D341Med (cell line): ENCODE results near the gene FOXI1.
"Not testable (repeated sequence)": the region's sequence is repeated elsewhere in the genome, so short reads cannot be mapped to it uniquely, and the experiment has no call there.

Experiments used
- DNase-seq: peaks from one replicate; pipeline ENCODE4 v3.0.0; 2012; ENCODE audit warnings: low spot score

The FOXI1 gene

GRCh38 chr5:170126061-170126460 is 20.4 kb downstream of the FOXI1 start:
- DNase-seq: no peak

- DNase-seq: no peak
These were observed 20.9 kb downstream of the FOXI1 start for GRCh38 chr5:170126626-170127025.

- no peak for DNase-seq
These were observed 25.5 kb downstream of the FOXI1 start for GRCh38 chr5:170131235-170131634.

DNA sequence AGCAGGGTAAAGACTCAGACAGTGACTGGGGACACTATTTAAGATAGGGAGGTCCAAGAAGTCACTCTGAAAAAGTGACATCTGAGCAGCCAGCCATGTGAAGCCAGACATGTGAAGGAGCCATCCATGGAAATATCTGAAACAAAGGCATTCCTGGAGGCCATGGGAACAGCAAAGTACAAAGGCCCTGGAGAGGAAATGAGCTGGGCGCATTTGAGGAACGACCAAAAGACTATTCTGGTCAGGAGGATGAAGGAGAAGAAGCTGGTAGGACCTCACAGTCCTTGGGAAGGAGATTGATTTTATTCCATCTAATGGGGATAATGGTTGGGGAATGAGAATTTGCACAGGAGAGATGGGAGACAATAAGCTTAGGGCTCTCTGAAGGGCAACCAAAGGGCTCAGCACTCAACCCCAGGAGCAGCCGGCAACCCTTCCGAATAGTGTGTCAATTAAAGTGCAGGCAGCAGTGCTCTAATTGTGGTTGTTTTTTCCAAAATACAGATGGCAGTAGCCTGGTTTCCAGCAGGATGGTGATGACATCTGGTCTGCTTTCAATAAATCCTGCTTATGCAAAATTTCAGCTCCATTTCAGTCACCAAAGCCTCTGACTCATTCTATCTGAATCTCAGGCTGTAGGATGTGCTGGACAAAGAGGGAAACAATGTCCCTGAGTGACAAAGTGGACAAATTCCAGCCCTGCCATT is 26.7 kb downstream of the FOXI1 start:
- no peak for DNase-seq

- DNase-seq: no peak
These were observed 27.3 kb downstream of the FOXI1 start for GRCh38 chr5:170132976-170133448.

GRCh38 chr5:170135796-170136490 is 30.2 kb downstream of the FOXI1 start:
- DNase-seq: no peak

GRCh38 chr5:170136506-170136905 is 30.8 kb downstream of the FOXI1 start:
- DNase-seq: no peak

GRCh38 chr5:170137694-170138214 is 32.1 kb downstream of the FOXI1 start:
- DNase-seq: no peak

DNA sequence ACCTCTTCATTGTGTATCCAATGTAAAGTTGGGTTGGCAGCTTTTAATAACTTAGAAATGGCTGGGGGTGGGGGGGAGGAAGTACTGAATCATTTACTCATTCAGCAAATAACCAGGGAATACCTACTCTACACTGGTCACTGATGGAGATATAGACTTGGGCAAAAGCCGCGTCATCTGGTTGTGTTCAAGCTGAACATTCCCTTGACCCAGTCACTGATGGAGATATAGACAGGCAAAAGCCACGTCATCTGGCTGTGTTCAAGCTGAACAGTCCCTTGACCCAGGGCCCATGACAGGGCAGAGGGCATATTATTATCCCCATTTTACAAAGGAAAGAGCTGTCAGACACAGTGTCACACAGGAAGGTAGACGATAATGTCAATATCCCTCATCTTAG is 32.6 kb downstream of the FOXI1 start:
- DNase-seq: no peak

DNA sequence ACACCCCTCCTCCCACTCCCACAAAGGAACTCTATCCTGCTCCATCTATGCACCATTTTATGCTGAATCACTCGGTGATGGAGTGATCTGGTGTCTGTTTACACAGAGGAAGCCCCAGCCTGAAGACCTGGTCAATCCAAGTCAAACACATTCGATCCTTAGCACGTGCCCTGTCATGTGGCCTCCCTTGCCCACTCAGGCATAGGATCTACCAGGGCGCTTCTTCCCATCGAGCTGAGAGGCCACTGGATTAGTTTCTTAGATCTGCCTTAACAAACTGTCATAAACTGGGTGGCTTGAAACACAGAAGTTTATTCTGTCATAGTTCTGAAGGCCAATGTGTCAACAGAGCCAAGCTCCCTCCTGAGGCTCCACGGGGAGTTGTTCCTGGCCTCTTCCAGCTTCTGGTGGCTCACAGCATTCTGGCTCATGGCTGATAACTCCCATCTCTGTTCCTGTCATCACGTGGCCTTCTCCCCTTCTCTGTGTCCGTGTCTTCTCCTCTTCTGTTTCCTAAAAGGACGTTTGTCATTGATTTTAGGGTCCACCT is 34.2 kb downstream of the FOXI1 start:
- DNase-seq: no peak

- DNase-seq: not testable (repeated sequence)
These were observed 35.5 kb downstream of the FOXI1 start for GRCh38 chr5:170141196-170141595.

GRCh38 chr5:170141636-170142035 is 35.9 kb downstream of the FOXI1 start:
- DNase-seq: no peak

GRCh38 chr5:170142196-170142595 is 36.5 kb downstream of the FOXI1 start:
- no peak for DNase-seq

- DNase-seq: no peak
These were observed 37.4 kb downstream of the FOXI1 start for GRCh38 chr5:170143091-170143490.

DNA sequence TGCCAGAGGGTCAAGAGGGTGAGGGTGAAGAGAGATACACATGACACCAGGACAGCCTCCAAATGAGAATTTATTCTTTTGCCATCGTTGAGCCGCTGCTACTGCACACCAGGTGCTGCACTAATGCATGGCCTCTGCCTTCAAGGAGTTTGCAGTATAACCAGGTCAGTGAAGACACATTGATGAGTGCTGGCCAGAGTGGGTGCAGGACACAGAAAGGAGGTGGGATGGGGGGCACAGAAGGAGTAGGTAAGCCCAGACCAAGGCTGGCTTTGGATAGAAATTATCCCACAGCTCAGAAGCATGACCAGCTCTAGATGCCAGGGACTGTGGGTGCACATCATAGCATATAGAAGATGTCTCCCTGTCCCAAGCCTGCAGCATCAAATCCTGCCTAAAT is 38.0 kb downstream of the FOXI1 start:
- no peak for DNase-seq

DNA sequence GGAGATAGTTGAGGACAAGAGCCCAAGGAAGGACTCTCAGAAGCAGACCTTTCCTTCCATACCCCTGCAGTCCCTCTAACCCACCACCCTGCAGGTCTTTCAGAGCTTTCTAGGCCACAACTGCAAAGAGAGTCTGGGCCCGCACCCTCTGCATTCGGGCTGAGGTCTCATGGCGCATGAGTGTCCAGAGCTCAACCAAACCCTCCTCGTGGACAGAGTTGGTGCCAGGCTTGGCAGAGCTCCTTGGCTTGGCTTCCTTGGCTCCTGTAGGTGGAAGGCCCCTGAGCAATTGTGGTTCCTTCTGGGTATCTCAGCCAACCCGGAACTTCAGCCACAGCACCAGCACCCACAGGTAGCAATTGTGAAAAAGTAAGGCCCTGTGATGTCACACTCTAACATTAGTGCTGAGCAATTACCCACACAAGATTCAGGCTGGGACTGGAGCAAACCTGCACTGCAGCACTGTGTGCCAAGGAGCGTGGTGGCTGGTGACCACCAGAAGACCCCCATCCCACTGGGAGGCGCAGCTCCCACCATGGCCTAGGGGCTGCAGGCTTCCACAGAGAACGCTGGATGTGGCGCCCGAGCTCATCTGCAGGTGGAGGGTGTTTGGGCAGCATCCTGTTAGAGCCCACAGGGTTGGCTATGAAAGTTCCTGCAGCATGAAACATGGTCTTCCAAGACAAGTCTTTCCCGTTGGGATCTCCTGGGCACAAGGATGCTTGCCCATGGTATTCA is 38.8 kb downstream of the FOXI1 start:
- DNase-seq: no peak

DNA sequence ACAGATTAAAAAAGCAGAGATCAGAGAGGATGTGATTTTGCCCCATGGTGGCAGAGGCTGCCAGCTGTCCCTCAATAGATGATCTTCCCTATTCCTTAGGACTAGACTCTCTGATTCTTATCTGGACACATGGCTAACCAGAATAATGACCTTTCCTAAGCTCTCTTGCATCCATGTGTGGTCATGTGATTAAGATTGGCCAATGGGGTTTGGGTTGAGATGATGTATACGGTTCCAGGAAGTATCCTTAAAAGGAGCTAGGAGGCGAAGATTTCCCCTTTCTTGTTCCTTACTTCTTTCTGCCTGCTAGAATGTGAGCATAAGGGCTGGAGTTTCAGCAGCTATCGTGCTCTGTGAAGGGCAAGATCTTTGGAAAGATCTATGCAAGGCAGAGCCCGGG is 39.8 kb downstream of the FOXI1 start:
- DNase-seq: no peak

- DNase-seq: no peak
These were observed 41.5 kb downstream of the FOXI1 start for GRCh38 chr5:170147051-170147752.

GRCh38 chr5:170147753-170148264 is 42.1 kb downstream of the FOXI1 start:
- DNase-seq: no peak

- DNase-seq: no peak
These were observed 42.9 kb downstream of the FOXI1 start for GRCh38 chr5:170148430-170149205.

DNA sequence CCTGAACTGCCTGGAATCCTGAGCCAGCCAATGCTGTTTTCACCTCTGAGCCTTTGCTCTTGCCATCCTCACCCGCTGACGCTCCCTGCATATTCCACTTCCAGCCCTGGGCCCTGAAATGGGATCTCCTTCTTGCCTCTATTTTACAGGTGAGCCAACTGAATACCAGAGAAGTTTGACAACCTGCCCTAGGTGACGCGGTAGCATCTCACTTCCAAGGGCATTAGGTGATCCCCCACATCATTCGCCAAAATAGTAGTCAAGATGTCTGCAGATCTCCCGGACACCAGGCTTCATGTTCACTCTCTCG is 43.5 kb downstream of the FOXI1 start:
- no peak for DNase-seq
